Right ventricle myocardium inferior (tissue), 1 donor: ENCODE data around the gene TXNDC17. TPM values are rescaled to one million over a fixed set of nuclear protein-coding genes. Genes with fewer than 3 reads are reported as not detected.
"Not testable (repeated sequence)": the region's sequence is repeated elsewhere in the genome, so short reads cannot be mapped to it uniquely, and the experiment has no call there.

ENCODE experiments used
- ATAC-seq: fragments of 200-7000 bp; cut with Tn5 transposase; one replicate; pipeline ENCODE4 v1.9.1; 2020; ENCODE audit warnings: mild to moderate bottlenecking, moderate library complexity
- DNase-seq: peaks from one replicate; pipeline ENCODE4 v3.0.0; 2021; ENCODE audit errors: missing footprints
- intact Hi-C: fragments of 100-400 bp; cut with DNase I; formaldehyde crosslinking; loops from one replicate; pipeline ENCODE4 v1.11.0; 2022
- long read RNA-seq: library from polyadenylated mRNA; unstranded; transcript quantifications from one replicate; pipeline ENCODE4 v2.0.0, GENCODE V29; 2021
- total RNA-seq: library from RNA; stranded (reverse); fragmentation: NEBNext Ultra II Directional; extraction: Animal tissue kit (Norgen Biotek cat#: 25700); gene quantifications from one replicate; pipeline ENCODE4 v1.2.1, GENCODE V29; 2021
- donor health status: DM: no; HTN: yes; CAD: no; lungs with severe emphysema.

The TXNDC17 gene
- total RNA-seq, result 52.9 TPM
- long read RNA-seq, transcript TXNDC17-201 (4 exons, 2,219 nt), result major isoform, 13 of 17 reads
- long read RNA-seq, partial matches to known transcripts, result 0 of 17 reads
- long read RNA-seq, other reads (novel, unspliced or antisense), result 2 of 17 reads

GRCh38 chr17:6640536-6641246 is at the start of gene TXNDC17, which contains the start of gene KIAA0753:
Gene TXNDC17, plus strand, starts transcription at chr17:6641060. Its CDS starts 23 bp downstream, at chr17:6641083.
Gene KIAA0753, minus strand, starts transcription at chr17:6640711. Its CDS starts 5,608 bp downstream, at chr17:6635103.
- peak; percentile 98 for ATAC-seq
- DNase-seq, result peak; percentile 96
- intact Hi-C loops, result loop anchor here (1.0 kb wide), 1 partner anchor 11 kb away; the partner anchor contains the start of genes C17orf100 and MED31

GRCh38 chr17:6591599-6592158 is 49.2 kb upstream of the TXNDC17 start:
- no peak for DNase-seq
- ATAC-seq, result no peak
- intact Hi-C loops, result no loop called here

- no peak for ATAC-seq
- intact Hi-C loops, result no loop called here
- no peak for DNase-seq
Observed at GRCh38 chr17:6592173-6592572, 48.7 kb upstream of the TXNDC17 start.

- ATAC-seq, intact Hi-C loops, DNase-seq: not testable (repeated sequence)
Observed at GRCh38 chr17:6593371-6593770, 47.5 kb upstream of the TXNDC17 start.

- DNase-seq (no peak), ATAC-seq (no peak)
- intact Hi-C loops, result no loop called here
Observed at GRCh38 chr17:6596081-6596480, 44.8 kb upstream of the TXNDC17 start.

GRCh38 chr17:6596511-6596910 is 44.3 kb upstream of the TXNDC17 start:
- intact Hi-C loops, result no loop called here
- DNase-seq, result no peak
- no peak for ATAC-seq

GRCh38 chr17:6596941-6597340 is 43.9 kb upstream of the TXNDC17 start:
- intact Hi-C loops, result no loop called here
- DNase-seq (no peak), ATAC-seq (no peak)

GRCh38 chr17:6597727-6598126 is 43.1 kb upstream of the TXNDC17 start:
- intact Hi-C loops, result no loop called here
- ATAC-seq, result no peak
- no peak for DNase-seq

- DNase-seq, result no peak
- peak; percentile 44 for ATAC-seq
- intact Hi-C loops, result no loop called here
Observed at GRCh38 chr17:6599364-6599763, 41.5 kb upstream of the TXNDC17 start.

- intact Hi-C loops, result no loop called here
- no peak for DNase-seq
- no peak for ATAC-seq
Observed at GRCh38 chr17:6602141-6602540, 38.7 kb upstream of the TXNDC17 start.

- DNase-seq, result no peak
- intact Hi-C loops, result no loop called here
- no peak for ATAC-seq
Observed at GRCh38 chr17:6603744-6604325, 37.0 kb upstream of the TXNDC17 start.

- intact Hi-C loops, result no loop called here
- ATAC-seq (no peak), DNase-seq (no peak)
Observed at GRCh38 chr17:6605142-6605541, 35.7 kb upstream of the TXNDC17 start.

- DNase-seq (no peak), ATAC-seq (no peak)
- intact Hi-C loops, result no loop called here
Observed at GRCh38 chr17:6608321-6608720, 32.5 kb upstream of the TXNDC17 start.

GRCh38 chr17:6610011-6610410 is 30.8 kb upstream of the TXNDC17 start:
- no peak for ATAC-seq
- intact Hi-C loops, result no loop called here

GRCh38 chr17:6611231-6611630 is 29.6 kb upstream of the TXNDC17 start:
- ATAC-seq, result no peak
- intact Hi-C loops, result no loop called here
- DNase-seq, result no peak

More at GRCh38 chr17:6610011-6610410, 30.8 kb upstream of the TXNDC17 start:
- DNase-seq, result no peak

GRCh38 chr17:6623941-6624340 is 16.9 kb upstream of the TXNDC17 start:
- ATAC-seq, result no peak
- no peak for DNase-seq
- intact Hi-C loops, result no loop called here

GRCh38 chr17:6626616-6627015 is 14.2 kb upstream of the TXNDC17 start:
- DNase-seq (no peak), ATAC-seq (no peak)
- intact Hi-C loops, result no loop called here

- DNase-seq (no peak), ATAC-seq (no peak)
- intact Hi-C loops, result no loop called here
Observed at GRCh38 chr17:6627019-6627418, 13.8 kb upstream of the TXNDC17 start.

- intact Hi-C loops, result no loop called here
- ATAC-seq (no peak), DNase-seq (no peak)
Observed at GRCh38 chr17:6630390-6630789, 10.5 kb upstream of the TXNDC17 start.

GRCh38 chr17:6632530-6632929 is 8.3 kb upstream of the TXNDC17 start:
- intact Hi-C loops, result no loop called here
- DNase-seq (no peak), ATAC-seq (peak; percentile 42)
